Hematopoietic multipotent progenitor cell treated with erythropoietin and hydrocortisone succinate and interleukin-3 and kit ligand, for 15 days (in vitro differentiated cells): ENCODE measurements around the gene LIPT2.
"Not testable (repeated sequence)": the region's sequence is repeated elsewhere in the genome, so short reads cannot be mapped to it uniquely, and the experiment has no call there.

Experiments
- DNase-seq: peaks from one replicate; pipeline ENCODE4 v3.0.0-alpha.2; 2015; ENCODE audit warnings: low spot score

The LIPT2 gene

GRCh38 chr11:74492974-74493790, at the start of gene LIPT2:
Gene LIPT2, minus strand, starts transcription at chr11:74493724. Its CDS starts 21 bp downstream, at chr11:74493703.
- DNase-seq, result peak; percentile 95

DNA sequence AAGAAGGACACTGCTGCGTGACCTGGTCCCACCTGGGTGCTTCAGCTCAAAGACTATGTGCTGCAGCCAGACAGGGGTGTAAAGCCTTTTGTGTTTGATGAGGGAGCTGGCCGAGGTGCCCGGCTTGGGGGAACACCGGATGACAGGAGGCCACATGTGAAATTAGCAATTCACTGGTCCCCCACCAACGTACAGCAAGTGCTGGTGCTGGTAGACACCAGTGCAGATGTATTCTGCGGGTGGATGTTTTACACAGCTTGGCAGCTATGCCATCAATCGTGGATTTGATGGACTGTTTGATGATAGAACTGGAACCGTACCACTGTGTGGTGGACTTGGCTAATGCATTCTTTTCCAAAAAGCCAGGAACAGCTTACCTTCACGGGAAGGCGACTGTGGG, 47.9 kb upstream of the LIPT2 start:
- no peak for DNase-seq

DNA sequence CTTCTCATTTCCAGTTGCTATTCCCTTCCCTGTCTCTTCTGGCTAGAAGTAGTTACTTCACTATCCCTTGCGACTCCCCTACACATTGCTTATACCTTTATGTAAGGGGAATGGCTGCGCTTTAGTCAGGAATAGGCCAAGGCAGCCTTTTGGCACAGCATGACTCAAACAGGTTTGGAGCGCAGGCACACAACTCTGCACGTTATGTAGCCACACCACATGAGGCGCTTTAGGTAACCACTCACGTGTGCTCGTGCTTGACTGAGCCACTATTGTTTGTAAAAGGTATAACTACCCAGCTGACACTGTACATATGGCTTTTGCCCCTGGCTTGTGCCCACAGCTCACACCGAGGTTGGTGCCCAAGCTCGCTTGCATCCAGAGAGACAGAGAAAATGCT, 46.7 kb upstream of the LIPT2 start:
- no peak for DNase-seq

DNA sequence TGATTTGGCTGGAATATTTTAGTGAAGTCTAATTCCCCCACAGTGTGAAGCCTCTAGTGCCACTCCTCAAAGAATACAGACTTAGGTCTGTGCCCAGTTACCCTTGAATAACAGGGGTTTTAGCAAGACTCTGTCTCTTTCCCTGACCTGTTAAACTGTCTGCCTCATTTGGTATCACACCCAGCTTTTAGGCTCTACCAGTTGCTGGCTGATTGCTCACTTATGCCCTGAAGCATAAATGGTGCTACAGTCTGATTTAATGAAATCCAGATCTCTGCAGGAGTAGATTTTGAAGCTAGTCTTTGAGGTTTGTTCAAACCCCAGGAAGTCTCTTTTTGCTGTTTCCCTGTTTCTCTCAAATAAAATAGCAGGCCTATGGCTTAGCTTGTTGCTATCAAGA, 45.2 kb upstream of the LIPT2 start:
- no peak for DNase-seq

GRCh38 chr11:74535371-74536160, 42.0 kb upstream of the LIPT2 start:
- no peak for DNase-seq

DNA sequence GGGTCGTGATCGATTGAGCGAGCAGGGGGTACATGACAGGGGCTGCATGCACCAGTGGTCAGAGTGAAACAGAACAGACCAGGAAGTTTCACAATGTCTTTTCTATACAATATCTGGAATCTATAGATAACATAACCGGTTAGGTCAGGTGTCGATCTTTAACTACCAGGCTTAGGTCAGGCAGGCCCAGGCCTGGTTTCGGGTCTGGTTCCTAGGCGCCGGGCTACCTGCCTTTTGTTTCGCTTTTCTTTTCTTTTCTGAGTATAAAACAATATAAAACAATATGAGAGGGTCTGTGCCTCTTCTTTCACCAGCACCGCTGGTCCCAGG, 41.4 kb upstream of the LIPT2 start:
- DNase-seq, result not testable (repeated sequence)

DNA sequence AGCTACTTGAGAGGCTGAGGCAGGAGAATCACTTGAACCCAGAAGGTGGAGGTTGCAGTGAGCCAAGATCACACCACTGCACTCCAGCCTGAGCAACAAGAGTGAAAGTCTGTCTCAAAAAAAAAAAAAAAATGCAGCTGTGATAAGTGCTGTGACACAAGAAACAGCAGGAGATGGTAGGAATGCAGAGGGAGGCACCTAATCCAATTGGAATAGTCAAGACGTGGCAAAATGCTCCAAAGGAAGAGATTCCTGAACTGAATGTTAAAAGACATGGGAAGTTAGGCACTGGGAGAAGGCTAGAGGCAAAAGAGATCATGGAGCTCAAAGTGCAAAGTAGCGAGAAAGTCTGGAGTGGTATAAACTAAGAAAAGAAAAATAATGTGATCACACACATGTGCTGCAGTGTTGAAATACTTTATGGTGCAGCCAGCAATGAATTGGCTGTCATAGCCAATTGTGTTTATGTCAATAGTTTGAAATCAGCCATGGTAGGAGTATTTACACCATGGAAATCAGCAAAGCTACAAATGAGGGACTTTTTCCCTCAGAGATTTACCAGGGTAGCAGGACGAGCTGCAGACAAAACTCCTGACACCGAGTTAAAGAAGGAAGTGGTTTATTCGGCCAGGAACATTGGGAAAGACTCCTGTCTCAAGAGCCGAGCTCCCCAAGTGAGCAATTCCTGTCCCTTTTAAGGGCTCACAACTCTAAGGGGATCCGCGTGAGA, 40.9 kb upstream of the LIPT2 start:
- DNase-seq, result no peak

GRCh38 chr11:74533421-74533820, 39.9 kb upstream of the LIPT2 start:
- DNase-seq, result no peak

DNA sequence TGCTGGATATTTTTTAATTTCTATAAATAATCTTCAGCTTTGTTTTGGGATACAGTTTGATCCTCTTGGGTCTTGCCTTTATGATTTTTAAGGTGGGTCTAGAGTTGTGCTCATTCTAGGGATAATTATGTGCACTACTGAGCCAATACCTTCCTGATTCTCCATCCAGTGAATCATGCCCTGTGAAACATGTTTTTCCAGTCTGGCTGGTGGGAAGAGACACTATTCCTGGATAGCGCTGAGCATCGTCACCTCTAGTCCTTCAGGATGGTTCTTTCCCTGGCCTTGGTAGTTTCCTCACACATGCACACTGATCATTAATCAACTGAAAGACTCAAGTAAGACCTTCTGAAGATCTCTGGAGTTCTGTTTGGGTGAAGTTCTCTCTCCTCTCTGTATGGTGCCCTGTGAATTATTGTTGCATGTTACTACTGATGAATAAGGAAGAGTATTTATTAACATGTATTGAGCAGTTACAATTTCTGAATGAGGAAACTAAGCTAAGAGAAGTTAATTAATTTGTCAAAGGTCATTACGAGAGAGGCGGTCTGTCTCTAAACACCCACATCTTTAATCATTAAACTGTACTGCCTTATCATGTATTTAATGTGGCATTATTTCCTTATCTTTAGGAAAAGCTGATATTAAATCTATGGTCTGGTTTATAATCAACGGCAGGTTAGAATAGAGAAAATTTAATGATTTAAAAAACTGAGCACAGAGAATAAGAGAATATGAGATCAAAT, 39.1 kb upstream of the LIPT2 start:
- no peak for DNase-seq

DNA sequence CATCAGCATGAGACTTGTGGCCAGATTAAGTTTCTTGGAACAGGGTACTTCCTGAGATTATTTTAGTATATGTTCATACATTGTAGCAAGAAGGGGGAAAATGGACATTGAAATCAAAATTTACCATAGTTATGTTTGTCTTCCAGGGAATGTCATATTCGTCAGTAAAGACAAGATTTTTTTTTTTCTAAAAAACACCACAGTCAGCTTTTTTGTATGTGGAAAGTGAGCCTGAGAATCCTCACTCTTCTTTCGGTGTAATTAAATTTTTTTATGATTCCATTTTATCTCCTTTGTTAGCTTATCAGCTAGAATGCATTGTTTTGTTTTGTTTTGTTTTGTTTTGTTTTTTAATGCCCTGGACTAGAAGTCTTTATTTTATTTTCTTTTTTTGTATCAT, 31.5 kb upstream of the LIPT2 start:
- DNase-seq, result no peak

GRCh38 chr11:74524501-74524900, 31.0 kb upstream of the LIPT2 start:
- no peak for DNase-seq

- no peak for DNase-seq
Measured at GRCh38 chr11:74522776-74523175, 29.3 kb upstream of the LIPT2 start.

GRCh38 chr11:74521666-74522252, 28.2 kb upstream of the LIPT2 start:
- no peak for DNase-seq

DNA sequence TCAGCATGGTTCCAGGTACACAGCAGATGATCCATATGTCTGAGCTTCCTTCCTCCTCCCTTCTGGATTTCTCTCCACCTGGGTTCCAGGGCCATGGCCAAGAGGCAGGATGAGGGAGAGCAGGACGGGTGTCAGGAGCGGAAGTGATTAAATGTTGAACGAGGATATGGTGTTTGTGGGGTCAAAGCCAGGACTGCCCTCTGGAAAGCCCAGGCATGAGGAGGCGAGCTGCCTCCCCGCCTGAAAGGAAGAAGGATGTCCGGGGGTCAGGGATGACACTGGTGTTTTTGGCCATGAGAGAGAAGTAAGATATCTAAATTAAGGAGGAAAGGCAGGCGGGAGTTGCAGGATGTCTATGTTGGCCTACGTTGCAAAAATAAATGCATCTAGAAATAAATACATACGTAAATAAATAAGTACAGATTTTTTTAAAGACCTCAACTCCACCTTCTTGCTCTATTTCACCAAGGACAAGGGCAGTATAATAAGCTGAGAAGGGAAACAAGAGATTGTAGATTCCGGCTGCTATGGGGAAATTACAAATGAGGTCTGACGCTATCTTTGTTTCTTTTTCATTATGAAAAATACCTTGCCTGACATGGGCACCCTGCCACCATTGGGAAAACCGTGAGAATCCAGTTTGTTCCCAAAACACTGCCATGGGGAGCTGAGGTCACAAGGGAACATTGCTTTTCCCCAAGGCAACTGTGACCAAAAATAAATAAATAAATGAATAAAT, 27.6 kb upstream of the LIPT2 start:
- DNase-seq, result no peak

DNA sequence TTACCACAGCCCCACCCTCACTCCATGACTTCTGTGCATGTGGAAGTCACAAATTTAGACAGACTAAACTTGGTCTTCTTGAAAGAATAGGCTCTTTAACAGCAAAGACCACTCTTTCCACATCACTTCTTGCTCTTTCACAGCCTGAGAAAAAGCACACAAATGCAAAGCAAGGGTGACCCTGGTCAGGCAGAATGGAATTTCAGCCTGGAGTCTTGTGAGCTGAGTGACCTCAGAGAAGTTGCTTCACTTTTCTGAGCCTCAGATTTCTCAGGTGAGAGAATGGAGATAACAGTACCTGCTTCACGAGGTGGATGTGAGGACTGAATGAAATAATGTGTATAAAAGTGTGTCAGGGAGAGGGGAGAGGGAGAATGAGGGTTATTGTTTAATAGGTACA, 26.8 kb upstream of the LIPT2 start:
- no peak for DNase-seq

GRCh38 chr11:74519710-74520109, 26.2 kb upstream of the LIPT2 start:
- no peak for DNase-seq

DNA sequence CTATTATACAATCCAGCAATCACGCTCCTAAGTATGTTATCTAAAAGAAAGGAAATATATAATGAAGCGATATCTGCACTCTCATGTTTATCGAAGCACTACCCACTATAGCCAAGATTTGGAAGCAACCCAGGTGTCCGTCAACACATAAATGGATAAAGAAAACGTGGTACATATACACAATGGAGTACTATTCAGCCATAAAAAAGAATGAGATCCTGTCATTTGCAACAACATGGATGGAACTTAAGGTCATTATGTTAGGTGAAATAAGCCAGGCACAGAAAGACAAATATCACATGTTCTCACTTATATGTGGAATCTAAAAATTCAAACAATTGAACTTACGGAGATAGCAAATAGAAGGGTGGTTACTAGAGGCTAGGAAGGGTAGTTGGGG, 24.1 kb upstream of the LIPT2 start:
- not testable (repeated sequence) for DNase-seq

GRCh38 chr11:74507582-74507981, 14.1 kb upstream of the LIPT2 start:
- no peak for DNase-seq

- no peak for DNase-seq
Measured at GRCh38 chr11:74506823-74507222, 13.3 kb upstream of the LIPT2 start.

DNA sequence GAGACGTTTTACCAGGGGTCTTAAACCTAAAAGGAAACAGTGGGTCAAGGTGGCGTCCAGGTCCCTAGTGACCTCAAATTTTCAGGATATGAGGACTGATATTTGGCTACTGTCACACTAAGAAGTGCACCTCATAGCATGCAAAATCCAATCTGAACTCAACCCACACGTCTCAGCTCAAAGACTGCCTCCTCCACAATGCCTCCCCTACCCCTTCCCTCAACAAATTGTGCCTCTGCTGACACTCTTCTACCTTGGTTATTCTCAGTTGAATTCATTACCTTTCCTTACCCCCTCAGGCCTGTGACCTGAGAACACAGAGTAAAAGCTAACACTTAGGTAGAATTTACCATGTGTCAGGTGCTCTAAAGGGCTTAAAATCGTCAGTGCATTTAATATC, 12.4 kb upstream of the LIPT2 start:
- no peak for DNase-seq

DNA sequence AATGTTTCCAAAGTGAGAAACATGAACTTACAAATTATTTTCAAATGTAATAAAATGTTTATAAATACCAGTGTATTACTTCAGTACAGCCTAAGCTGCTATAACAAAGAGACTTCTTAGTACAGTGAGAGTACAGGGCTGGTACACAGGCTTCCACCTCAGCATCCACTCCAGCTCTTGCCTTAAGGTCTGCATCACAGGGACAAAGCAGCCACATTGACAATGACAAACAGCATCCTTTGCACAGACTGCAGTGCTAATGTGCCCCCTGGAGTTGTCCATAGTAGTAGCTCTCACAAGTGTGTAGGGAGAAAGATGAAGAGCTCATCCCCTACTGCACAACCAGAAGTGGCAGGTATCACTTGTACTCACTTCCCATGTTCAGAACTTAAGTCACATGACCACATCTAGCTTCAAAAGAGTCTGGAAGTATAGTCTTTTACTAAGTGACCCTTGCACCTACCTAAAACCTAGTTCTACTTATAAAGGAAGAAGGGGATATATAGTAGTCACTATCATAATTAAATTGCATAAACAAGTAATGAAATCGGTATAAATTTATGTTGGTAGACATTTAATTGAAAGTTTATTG, 10.7 kb upstream of the LIPT2 start:
- no peak for DNase-seq
